Nephron progenitor cell (in vitro differentiated cells): ENCODE measurements around the gene ADAT2.

Experiments used
- DNase-seq: peaks from one replicate; pipeline ENCODE4 v3.0.0; 2021
- H3K27ac Mint-ChIP-seq: 2 replicates; pipeline ENCODE4 v1.8.0; 2021; ENCODE audit warnings: mild to moderate bottlenecking, moderate library complexity, mixed read lengths
- H3K27me3 Mint-ChIP-seq: 2 replicates; pipeline ENCODE4 v1.8.0; 2021; ENCODE audit warnings: mild to moderate bottlenecking, low read depth, mixed read lengths; ENCODE audit not compliant: poor library complexity
- H3K36me3 Mint-ChIP-seq: 2 replicates; pipeline ENCODE4 v1.8.0; 2021; ENCODE audit warnings: low read depth, mixed read lengths
- H3K4me1 Mint-ChIP-seq: 2 replicates; pipeline ENCODE4 v1.8.0; 2021; ENCODE audit warnings: mixed read lengths
- H3K4me3 Mint-ChIP-seq: 2 replicates; pipeline ENCODE4 v1.8.0; 2021; ENCODE audit warnings: mild to moderate bottlenecking, moderate library complexity, mixed read lengths
- H3K9me3 Mint-ChIP-seq: 2 replicates; pipeline ENCODE4 v1.8.0; 2021; ENCODE audit warnings: mild to moderate bottlenecking, moderate library complexity, mixed read lengths
- CTCF ChIP-seq: fragments of 200-600 bp; sonication (generic); IDR thresholded peaks from 2 replicates; pipeline ENCODE4 v1.5.0; 2021; ENCODE audit warnings: antibody characterized with exemption

Gene ADAT2

GRCh38 chr6:143468026-143468425 is 17.5 kb upstream of the ADAT2 start:
- Mint-ChIP-seq H3K9me3 (no peaks in the 10 kb centered on the region), H3K4me1 (no peaks in the 10 kb centered on the region), H3K36me3 (peaks cover 13% of the 10 kb centered on the region), H3K27me3 (no peaks in the 10 kb centered on the region), H3K27ac (no peak overlapping the region), H3K4me3 (no peak overlapping the region)
- no peak for TF ChIP-seq CTCF
- DNase-seq, result no peak

GRCh38 chr6:143465546-143465945 is 15.1 kb upstream of the ADAT2 start:
- DNase-seq, result no peak
- TF ChIP-seq CTCF, result no peak
- no peak overlapping the region for H3K4me3 Mint-ChIP-seq
- H3K4me1 Mint-ChIP-seq, result no peaks in the 10 kb centered on the region
- H3K27ac Mint-ChIP-seq, result no peak overlapping the region
- no peaks in the 10 kb centered on the region for H3K9me3 Mint-ChIP-seq
- peaks cover 19% of the 10 kb centered on the region for H3K36me3 Mint-ChIP-seq
- no peaks in the 10 kb centered on the region for H3K27me3 Mint-ChIP-seq

- no peak overlapping the region for H3K27ac Mint-ChIP-seq
- DNase-seq, result no peak
These were observed 7.3 kb upstream of the ADAT2 start for GRCh38 chr6:143457563-143458359.

GRCh38 chr6:143451531-143451930 is 1.0 kb upstream of the ADAT2 start:
- Mint-ChIP-seq H3K4me1 (peaks cover 34% of the 10 kb centered on the region), H3K9me3 (no peaks in the 10 kb centered on the region), H3K27me3 (peaks cover 2% of the 10 kb centered on the region), H3K27ac (peak overlapping the region; percentile 99), H3K36me3 (peaks cover 10% of the 10 kb centered on the region), H3K4me3 (peak overlapping the region; percentile 94)
- DNase-seq, result no peak
- no peak for TF ChIP-seq CTCF

More at GRCh38 chr6:143457563-143458359, 7.3 kb upstream of the ADAT2 start:
- no peaks in the 10 kb centered on the region for H3K27me3 Mint-ChIP-seq
- no peak for TF ChIP-seq CTCF
- H3K4me3 Mint-ChIP-seq, result no peak overlapping the region
- no peaks in the 10 kb centered on the region for H3K9me3 Mint-ChIP-seq
- peaks cover 31% of the 10 kb centered on the region for H3K36me3 Mint-ChIP-seq
- peaks cover 8% of the 10 kb centered on the region for H3K4me1 Mint-ChIP-seq

GRCh38 chr6:143449714-143450452 is 612 bp downstream of the ADAT2 start:
- no peak for TF ChIP-seq CTCF
- Mint-ChIP-seq H3K27me3 (peaks cover 2% of the 10 kb centered on the region), H3K9me3 (no peaks in the 10 kb centered on the region), H3K4me3 (peak overlapping the region; percentile 94), H3K27ac (peak overlapping the region; percentile 99), H3K4me1 (peaks cover 34% of the 10 kb centered on the region), H3K36me3 (peaks cover 9% of the 10 kb centered on the region)
- peak; percentile 50 for DNase-seq
